GM12891 (cell line): ENCODE measurements around the gene CNTN5.

ENCODE experiments used
- DNase-seq: peaks from one replicate; pipeline ENCODE4 v3.0.0; 2011; ENCODE audit warnings: low spot score; ENCODE audit not compliant: insufficient read length
- FAIRE-seq: peaks from 2 replicates; lab custom pipeline; 2011; peaks lifted over from hg19 to GRCh38; lab: Jason Lieb, UNC
- PAX5 ChIP-seq: IDR thresholded peaks from 2 replicates; pipeline ENCODE4 v1.6.1; 2011; ENCODE audit warnings: low read length, moderate library complexity, mild to moderate bottlenecking; ENCODE audit not compliant: insufficient read depth, severe bottlenecking
- POLR2A ChIP-seq: IDR thresholded peaks from 2 replicates; pipeline ENCODE4 v1.6.1; 2011; ENCODE audit warnings: low read depth, low read length, control low read depth
- POLR2AphosphoS5 ChIP-seq: IDR thresholded peaks from 2 replicates; pipeline ENCODE4 v1.6.1; 2011; ENCODE audit warnings: low read depth, low read length, control low read depth
- POU2F2 ChIP-seq: IDR thresholded peaks from 2 replicates; pipeline ENCODE4 v1.6.1; 2011; ENCODE audit warnings: low read depth, mild to moderate bottlenecking, control low read depth, low read length, moderate library complexity
- SPI1 ChIP-seq: IDR thresholded peaks from 2 replicates; pipeline ENCODE4 v1.6.1; 2011; ENCODE audit warnings: low read depth, low read length, control low read depth
- TAF1 ChIP-seq: IDR thresholded peaks from 2 replicates; pipeline ENCODE4 v1.6.1; 2011; ENCODE audit warnings: low read depth, low read length, control low read depth

Gene CNTN5

GRCh38 chr11:99631618-99632017 is 610.9 kb downstream of the CNTN5 start:
- no peak for FAIRE-seq
- no peak for TF ChIP-seq SPI1
- no peak for TF ChIP-seq POLR2A
- no peak for TF ChIP-seq TAF1
- no peak for DNase-seq

- TF ChIP-seq POLR2A (no peak), POLR2AphosphoS5 (no peak), PAX5 (no peak), SPI1 (no peak), POU2F2 (no peak), TAF1 (no peak)
- FAIRE-seq: no peak
- DNase-seq: no peak
Measured at GRCh38 chr11:99632969-99633368, 612.2 kb downstream of the CNTN5 start.

- DNase-seq (no peak), FAIRE-seq (no peak)
- no peak for TF ChIP-seq POU2F2
- TF ChIP-seq PAX5: no peak
- no peak for TF ChIP-seq POLR2AphosphoS5
- no peak for TF ChIP-seq POLR2A
- no peak for TF ChIP-seq TAF1
- no peak for TF ChIP-seq SPI1
Measured at GRCh38 chr11:99634581-99634980, 613.8 kb downstream of the CNTN5 start.

- no peak for DNase-seq
- TF ChIP-seq TAF1 (no peak), POLR2A (no peak), SPI1 (no peak), POLR2AphosphoS5 (no peak), PAX5 (no peak), POU2F2 (no peak)
Measured at GRCh38 chr11:99638073-99638553, 617.4 kb downstream of the CNTN5 start.

GRCh38 chr11:99640671-99641070 is 619.9 kb downstream of the CNTN5 start:
- DNase-seq (no peak), FAIRE-seq (no peak)
- TF ChIP-seq POU2F2 (no peak), POLR2A (no peak), POLR2AphosphoS5 (no peak), SPI1 (no peak), PAX5 (no peak), TAF1 (no peak)

More at GRCh38 chr11:99638073-99638553, 617.4 kb downstream of the CNTN5 start:
- FAIRE-seq: no peak

GRCh38 chr11:99645934-99646333 is 625.2 kb downstream of the CNTN5 start:
- DNase-seq (no peak), FAIRE-seq (no peak)
- TF ChIP-seq TAF1 (no peak), SPI1 (no peak), POU2F2 (no peak), PAX5 (no peak), POLR2AphosphoS5 (no peak), POLR2A (no peak)

- TF ChIP-seq POLR2A: no peak
- TF ChIP-seq POU2F2: no peak
- TF ChIP-seq SPI1: no peak
- TF ChIP-seq PAX5: no peak
- TF ChIP-seq POLR2AphosphoS5: no peak
- no peak for TF ChIP-seq TAF1
- DNase-seq: no peak
- FAIRE-seq: no peak
Measured at GRCh38 chr11:99670067-99670676, 649.4 kb downstream of the CNTN5 start.

- TF ChIP-seq TAF1 (no peak), POLR2A (no peak), SPI1 (no peak), POU2F2 (no peak), POLR2AphosphoS5 (no peak), PAX5 (no peak)
- DNase-seq (no peak), FAIRE-seq (no peak)
Measured at GRCh38 chr11:99671808-99672409, 651.2 kb downstream of the CNTN5 start.

GRCh38 chr11:99676292-99676691 is 655.5 kb downstream of the CNTN5 start:
- no peak for TF ChIP-seq SPI1
- no peak for TF ChIP-seq TAF1
- no peak for TF ChIP-seq POU2F2
- no peak for TF ChIP-seq POLR2A
- no peak for TF ChIP-seq PAX5
- DNase-seq (no peak), FAIRE-seq (no peak)

GRCh38 chr11:99682171-99682570 is 661.4 kb downstream of the CNTN5 start:
- no peak for FAIRE-seq
- TF ChIP-seq POU2F2 (no peak), POLR2A (no peak)
- no peak for DNase-seq
